ENCODE data around the gene FYB1. TPM values are rescaled to one million over a fixed set of nuclear protein-coding genes. Genes with fewer than 3 reads are reported as not detected.

Gene FYB1
- total and polyA plus RNA-seq, 2 experiments from 2014 or later, result not detected

GRCh38 chr5:39158786-39159185 lies 60.6 kb downstream of the FYB1 start (continued):
- TF ChIP-seq ZNF462 (CRISPR knock-in tag; IDR thresholded peaks at IDR 0.05) (no peak), STAT1 (IDR thresholded peaks at IDR 0.05; ENCODE audit: unreplicated experiment) (no peak), ZNF331 (CRISPR knock-in tag; IDR thresholded peaks at IDR 0.05; ENCODE audit: low read depth) (no peak), POLR2AphosphoS5 (IDR thresholded peaks at IDR 0.05; ENCODE audit: low read depth) (no peak), EZH2phosphoT487 (IDR thresholded peaks at IDR 0.05; ENCODE audit: unreplicated experiment) (no peak), CTCF (conservative IDR thresholded peaks at IDR 0.05; ENCODE audit: low read depth in 2 of 2) (no peak)

GRCh38 chr5:39158127-39158593 lies 61.2 kb downstream of the FYB1 start:
- H3K4me3 Mint-ChIP-seq, result no peak overlapping the region
- no peak for ATAC-seq
- Histone ChIP-seq H3K4me2 (no peak overlapping the region), H3K36me3 (ENCODE audit: insufficient read depth) (no peaks in the 10 kb centered on the region), H3K4me1 (ENCODE audit: insufficient read depth) (no peaks in the 10 kb centered on the region), H4K20me1 (replicated peaks; ENCODE audit: insufficient read depth) (no peaks in the 10 kb centered on the region), H3F3A (replicated peaks; ENCODE audit: low read depth) (no peaks in the 10 kb centered on the region), H2AFZ (no peak overlapping the region), H3K79me2 (replicated peaks; ENCODE audit: insufficient read depth) (no peaks in the 10 kb centered on the region), H3K4me3 (no peak overlapping the region), H3K9me2 (ENCODE audit: insufficient read depth) (0 out of 2 replicates have a peak, but pooled peaks cover 5% of the 10 kb centered on the region), H3K27ac (ENCODE audit: low read depth) (no peak overlapping the region), H3K27me3 (ENCODE audit: insufficient read depth) (no peaks in the 10 kb centered on the region)
- H3K27me3 Mint-ChIP-seq (ENCODE audit: insufficient read depth, low read depth, poor library complexity), result no peaks in the 10 kb centered on the region
- DNase-seq (ENCODE audit: low spot score), result no peak
- H3K9me3 Mint-ChIP-seq, result no peaks in the 10 kb centered on the region; the same call in 2 of the 3 replicates
- no peaks in the 10 kb centered on the region for H3K36me3 Mint-ChIP-seq (ENCODE audit: low read depth)
- no peaks in the 10 kb centered on the region for H3K4me1 Mint-ChIP-seq
- H3K27ac Mint-ChIP-seq, result no peak overlapping the region
- TF ChIP-seq POLR2AphosphoS5 (IDR thresholded peaks at IDR 0.05; ENCODE audit: low read depth) (no peak), ETS1 (IDR thresholded peaks at IDR 0.05) (no peak), JUNB (IDR thresholded peaks at IDR 0.05; ENCODE audit: unreplicated experiment) (no peak), EZH2 (IDR thresholded peaks at IDR 0.05; ENCODE audit: low read depth, unreplicated experiment) (no peak), ZNF114 (CRISPR knock-in tag; IDR thresholded peaks at IDR 0.05) (no peak), NANOG (IDR thresholded peaks at IDR 0.05; ENCODE audit: borderline replicate concordance) (no peak)

Data from GM23338 (cell line).